ENCODE results near the gene ATAD3B.
A peak's percentile ranks its signal among the peaks of the same experiment; 100 is the strongest.
"Not testable (repeated sequence)": the region's sequence is repeated elsewhere in the genome, so short reads cannot be mapped to it uniquely, and the experiment has no call there.

The ATAD3B gene

DNA sequence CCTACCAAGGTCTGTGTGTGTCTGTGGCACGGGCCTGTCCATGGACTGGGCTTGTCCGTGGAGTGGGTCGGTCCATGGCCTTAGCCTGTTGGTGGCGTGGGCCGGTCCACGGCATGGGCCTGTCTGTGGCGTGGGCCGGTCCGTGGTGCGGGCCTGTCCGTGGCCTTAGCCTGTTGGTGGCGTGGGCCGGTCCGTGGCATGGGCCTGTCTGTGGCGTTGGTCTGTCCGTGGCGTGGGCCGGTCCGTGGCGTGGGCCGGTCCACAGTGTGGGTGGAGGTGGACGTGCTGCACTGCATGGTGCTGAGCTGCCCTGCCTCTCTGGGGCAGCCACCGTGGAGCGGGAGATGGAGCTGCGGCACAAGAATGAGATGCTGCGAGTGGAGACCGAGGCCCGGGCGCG, 10.2 kb downstream of the ATAD3B start:
- not testable (repeated sequence) for DNase-seq (ENCODE audit: low read depth)

- DNase-seq (ENCODE audit: low read depth) = no peak
Observed at GRCh38 chr1:1482856-1483255, 11.3 kb downstream of the ATAD3B start.

DNA sequence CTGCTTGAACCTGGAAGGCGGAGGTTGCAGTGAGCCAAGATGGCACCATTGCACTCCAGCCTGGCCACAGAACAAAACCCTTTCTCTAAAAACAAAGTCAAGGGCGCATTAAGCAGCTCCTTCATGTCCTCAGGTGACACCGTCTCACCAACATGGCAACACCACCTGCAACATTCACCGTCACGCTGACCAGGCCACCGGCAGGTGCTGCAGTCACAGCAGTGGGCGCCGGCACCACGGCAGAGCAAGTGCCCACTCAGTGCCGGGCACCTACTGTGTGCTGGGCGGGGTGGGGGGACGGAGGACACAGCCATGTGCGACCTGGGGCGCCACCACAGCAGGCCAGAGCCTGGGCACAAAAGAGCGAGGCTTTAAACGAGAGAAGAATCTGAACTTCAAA, 12.1 kb downstream of the ATAD3B start:
- DNase-seq (ENCODE audit: low read depth) = no peak

- DNase-seq (ENCODE audit: low read depth) = not testable (repeated sequence)
Observed at GRCh38 chr1:1484976-1485750, 13.6 kb downstream of the ATAD3B start.

DNA sequence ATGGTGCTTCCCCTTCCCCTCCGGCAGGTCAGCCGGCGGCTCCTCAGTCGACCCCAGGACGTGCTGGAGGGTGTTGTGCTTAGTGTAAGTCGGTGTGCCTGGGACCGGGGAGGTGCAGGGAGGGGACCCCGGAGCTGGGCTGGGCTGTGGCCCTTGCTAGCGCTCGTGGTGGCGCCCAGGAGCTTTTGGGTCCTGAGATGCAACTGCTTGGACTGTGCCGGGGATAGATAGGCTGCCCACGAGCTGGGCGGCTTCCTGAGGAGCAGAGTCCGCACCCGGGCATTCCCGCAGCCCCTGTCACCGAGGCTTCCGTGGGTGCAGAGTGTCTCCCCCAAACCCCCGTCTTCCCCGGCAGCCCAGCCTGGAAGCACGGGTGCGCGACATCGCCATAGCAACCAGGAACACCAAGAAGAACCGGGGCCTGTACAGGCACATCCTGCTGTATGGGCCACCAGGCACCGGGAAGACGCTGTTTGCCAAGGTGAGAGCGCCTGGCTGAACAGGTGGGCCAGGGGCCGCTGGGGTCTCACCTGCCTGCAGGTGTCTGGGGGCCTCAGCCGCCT, 14.3 kb downstream of the ATAD3B start:
- DNase-seq (ENCODE audit: low read depth) = not testable (repeated sequence)

GRCh38 chr1:1487701-1488100, 16.1 kb downstream of the ATAD3B start:
- DNase-seq (ENCODE audit: low read depth) = no peak

- DNase-seq (ENCODE audit: low read depth) = no peak
Observed at GRCh38 chr1:1489231-1489630, 17.7 kb downstream of the ATAD3B start.

DNA sequence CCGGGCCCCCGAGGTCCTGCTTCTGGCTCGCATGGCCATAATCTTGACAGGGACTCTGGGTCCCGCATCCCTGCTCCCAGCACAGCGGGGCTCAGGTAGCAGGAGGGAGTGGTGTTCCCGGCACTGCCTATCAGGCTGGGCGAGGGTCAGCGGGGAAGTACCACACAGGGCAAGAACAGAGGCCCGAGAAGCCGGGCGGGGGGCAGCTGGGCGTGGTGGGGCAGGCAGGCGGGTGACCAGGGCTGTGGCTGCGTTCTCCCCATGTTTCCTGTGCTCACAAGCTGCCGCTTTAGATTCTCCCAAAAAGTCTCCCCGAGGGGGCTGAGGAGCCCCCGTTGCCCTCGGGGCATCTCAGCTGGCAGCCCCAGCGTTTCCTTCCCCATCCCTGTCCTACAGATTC, 18.3 kb downstream of the ATAD3B start:
- DNase-seq (ENCODE audit: low read depth) = no peak

DNA sequence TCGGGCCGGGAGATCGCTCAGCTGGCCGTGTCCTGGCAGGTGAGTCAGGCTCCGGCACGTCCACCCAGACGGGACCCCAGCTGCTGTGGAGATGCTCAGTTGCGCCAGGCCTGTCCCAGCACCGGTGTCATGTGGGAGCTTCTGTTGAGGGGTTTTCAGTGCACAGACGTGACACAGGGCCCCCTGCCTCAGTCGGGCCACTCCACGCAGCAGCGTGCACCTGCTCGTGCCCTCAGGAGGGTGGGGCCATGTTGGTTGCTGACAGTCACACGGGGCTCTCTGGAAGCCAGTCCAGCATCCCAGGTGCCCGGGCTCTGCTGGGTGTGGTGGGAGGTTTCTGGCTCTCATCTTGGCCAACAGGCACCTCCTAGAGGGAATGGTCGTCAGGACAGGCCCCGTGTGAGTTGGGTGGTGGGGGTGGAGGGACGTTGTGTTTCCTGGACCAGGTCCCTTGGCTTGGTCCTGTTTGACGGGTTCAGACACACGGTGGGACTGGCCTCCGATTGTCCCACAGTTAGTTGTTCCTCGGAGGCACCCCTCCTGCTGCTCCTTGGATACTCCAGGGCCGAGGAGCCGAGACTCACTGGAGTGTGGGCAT, 19.2 kb downstream of the ATAD3B start:
- no peak for DNase-seq (ENCODE audit: low read depth)

DNA sequence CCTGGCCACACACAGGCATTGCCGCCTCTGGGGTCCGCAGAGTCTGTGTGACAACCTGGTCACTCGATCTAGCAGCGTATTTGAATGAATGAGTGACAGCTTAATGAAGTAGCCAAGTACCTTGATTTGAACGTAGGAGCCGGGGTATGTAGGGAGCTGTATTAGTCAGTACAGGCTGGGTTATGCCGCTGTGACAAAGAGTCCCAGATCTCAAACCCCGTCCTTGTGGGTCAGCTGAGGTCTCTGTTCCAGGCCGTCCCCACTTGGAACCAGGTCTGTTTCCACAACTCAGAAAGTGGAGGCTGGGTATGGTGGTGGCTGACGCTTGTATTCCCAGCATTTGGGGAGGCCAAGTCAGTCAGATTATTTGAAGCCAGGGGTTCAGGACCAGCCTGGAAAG, 20.0 kb downstream of the ATAD3B start:
- no peak for DNase-seq (ENCODE audit: low read depth)

- not testable (repeated sequence) for DNase-seq (ENCODE audit: low read depth)
Observed at GRCh38 chr1:1494311-1494710, 22.7 kb downstream of the ATAD3B start.

DNA sequence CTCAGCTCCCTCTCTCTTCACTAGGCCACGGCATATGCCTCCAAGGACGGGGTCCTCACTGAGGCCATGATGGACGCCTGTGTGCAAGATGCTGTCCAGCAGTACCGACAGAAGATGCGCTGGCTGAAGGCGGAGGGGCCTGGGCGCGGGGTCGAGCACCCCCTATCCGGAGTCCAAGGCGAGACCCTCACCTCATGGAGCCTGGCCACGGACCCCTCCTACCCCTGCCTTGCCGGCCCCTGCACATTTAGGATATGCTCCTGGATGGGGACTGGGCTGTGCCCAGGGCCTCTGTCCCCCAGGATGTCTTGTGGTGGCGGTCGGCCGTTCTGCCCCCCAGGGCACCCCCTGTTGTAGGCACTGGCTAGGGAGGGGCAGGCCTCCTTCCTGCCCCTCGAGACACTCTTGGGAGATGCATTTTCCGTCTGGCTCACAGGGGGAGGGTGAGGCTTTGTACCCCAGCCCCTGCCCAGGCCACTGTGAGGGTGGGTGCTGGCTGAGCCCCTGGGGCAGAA, 24.0 kb downstream of the ATAD3B start:
- not testable (repeated sequence) for DNase-seq (ENCODE audit: low read depth)

- DNase-seq (ENCODE audit: low read depth) = peak; percentile 47
Observed at GRCh38 chr1:1504777-1505365, 33.3 kb downstream of the ATAD3B start.

DNA sequence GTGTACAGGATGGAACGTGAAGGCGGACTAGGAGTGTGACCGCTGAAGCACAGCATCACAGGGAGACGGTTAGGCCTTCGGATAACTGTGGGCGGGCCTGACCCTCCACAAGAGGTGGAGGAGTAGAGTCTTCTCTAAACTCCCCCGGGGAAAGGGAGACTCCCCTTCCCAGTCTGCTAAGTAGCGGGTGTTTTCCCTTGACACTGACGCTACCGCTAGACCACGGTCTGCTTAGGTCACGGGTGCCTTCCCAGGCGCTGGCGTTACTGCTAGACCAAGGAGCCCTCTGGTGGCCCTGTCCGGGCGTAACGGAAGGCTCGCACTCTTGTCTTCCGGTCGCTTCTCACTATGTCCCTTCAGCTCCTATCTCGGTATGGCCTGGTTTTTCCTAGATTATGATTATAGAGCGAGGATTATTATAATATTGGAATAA, 33.8 kb downstream of the ATAD3B start:
- DNase-seq (ENCODE audit: low read depth) = not testable (repeated sequence)

DNA sequence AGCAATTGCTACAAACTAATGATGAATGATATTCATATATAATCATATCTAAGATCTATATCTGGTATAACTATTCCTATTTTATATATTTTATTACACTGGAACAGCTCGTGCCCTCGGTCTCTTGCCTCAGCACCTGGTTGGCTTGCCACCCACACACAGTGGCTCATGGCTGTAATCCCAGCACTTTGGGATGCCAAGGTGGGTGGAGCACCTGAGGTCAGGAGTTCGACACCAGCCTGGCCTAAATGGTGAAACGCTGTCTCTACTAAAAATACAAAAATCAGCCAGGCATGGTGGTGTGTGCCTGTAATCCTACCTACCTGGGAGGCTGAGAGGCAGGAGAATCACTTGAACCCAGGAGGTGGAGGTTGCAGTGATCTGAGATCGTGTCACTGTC, 34.2 kb downstream of the ATAD3B start:
- DNase-seq (ENCODE audit: low read depth) = not testable (repeated sequence)

GRCh38 chr1:1507305-1507704, 35.7 kb downstream of the ATAD3B start:
- DNase-seq (ENCODE audit: low read depth) = no peak

GRCh38 chr1:1508775-1509464, 37.4 kb downstream of the ATAD3B start:
- not testable (repeated sequence) for DNase-seq (ENCODE audit: low read depth)

DNA sequence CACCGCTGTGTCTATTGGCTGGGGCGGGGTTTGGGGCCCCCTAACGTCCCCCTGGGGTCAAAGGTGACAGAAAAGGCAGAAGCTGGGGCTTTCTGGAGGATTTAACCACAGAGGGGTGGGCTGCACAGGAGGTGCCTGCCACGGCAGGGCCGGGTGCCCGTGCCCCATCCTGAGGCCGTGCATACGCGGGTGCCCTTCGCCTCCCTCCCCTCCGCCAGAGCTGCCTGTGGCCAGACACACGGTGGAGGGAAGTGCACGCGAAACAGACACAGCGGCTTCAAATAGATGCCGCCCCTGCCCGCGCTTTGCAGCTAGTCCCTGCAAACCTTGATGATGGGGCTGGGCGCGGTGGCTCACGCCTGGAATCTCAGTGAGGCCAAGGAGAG, 37.9 kb downstream of the ATAD3B start:
- DNase-seq (ENCODE audit: low read depth) = not testable (repeated sequence)

- DNase-seq (ENCODE audit: low read depth) = no peak
Observed at GRCh38 chr1:1510912-1511532, 39.5 kb downstream of the ATAD3B start.

DNA sequence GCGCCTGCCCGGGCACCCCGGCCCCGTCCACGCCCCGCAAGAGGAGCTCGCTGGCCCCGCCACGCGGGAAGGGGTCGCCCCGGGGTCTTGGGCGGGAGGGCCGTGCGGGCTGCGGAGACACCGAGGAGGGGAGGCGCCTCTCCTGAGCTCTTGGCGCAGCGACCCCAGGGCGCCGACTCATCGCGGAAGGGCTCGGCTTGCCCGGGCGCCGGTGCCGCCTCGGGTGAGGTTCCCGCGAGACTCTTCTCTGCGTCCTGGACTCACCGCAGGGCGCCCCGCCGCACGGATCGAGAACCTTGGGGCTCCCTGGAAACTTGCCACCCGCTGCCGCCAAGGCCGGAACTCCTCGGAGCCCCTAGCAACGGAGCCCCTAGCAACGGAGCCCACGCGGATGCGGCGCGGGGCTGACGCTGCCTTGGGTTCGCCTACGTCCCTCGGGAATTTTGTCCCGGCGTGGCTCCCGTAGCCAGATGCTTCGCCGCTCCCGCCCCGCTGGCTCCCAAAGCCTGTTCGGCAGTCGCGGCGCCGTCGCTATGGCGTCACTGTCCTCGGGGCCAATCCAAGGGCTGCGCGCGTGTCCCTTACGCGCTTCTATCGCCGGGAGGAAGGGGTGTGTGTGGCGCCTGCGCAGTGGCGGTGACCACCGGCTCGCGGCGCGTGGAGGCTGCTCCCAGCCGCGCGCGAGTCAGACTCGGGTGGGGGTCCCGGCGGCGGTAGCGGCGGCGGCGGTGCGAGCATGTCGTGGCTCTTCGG, 40.1 kb downstream of the ATAD3B start, which contains the start of gene ATAD3A:
Gene ATAD3A (plus strand): TSS at position 630 of the 753 bp plus-strand sequence. CDS start 107 bp downstream, at position 737.
- peak; percentile 90 for DNase-seq (ENCODE audit: low read depth)

DNA sequence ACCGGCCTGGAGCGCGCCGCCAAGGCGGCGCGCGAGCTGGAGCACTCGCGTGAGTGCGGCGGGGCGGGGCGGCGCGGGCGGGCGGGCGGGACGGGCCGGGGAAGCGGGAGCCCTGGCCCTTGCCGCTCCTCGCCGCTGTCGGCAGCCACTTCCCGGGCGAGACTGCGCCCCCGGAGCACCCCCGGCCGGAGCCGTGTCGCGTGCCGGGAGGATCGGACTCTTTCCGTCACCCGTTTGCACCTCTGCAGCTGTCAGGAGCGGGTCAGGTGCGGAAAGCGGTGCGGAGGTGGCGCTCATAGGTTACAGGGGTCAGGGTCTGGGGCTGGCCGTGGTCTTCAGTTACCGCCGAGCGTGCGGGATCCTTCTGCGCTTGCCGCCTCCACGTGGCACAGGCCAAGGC, 40.9 kb downstream of the ATAD3B start:
- DNase-seq (ENCODE audit: low read depth) = not testable (repeated sequence)

All from activated gamma-delta T cell treated with anti-CD3 and anti-CD28 coated beads, Interleukin-2, amount 50 U/mL, for 16 hours (primary cell).